Naive thymus-derived CD8-positive, alpha-beta T cell (primary cell): ENCODE data around the gene DGCR8. TPM values are rescaled to one million over a fixed set of nuclear protein-coding genes. Genes with fewer than 3 reads are reported as not detected.

ENCODE experiments used
- microRNA-seq: library from miRNA; unstranded; fragments of <30 nt; microRNA quantifications from one replicate; pipeline ENCODE4 v1.2.0, GENCODE V29; 2022; ENCODE audit warnings: borderline microRNAs expressed
- polyA plus RNA-seq, 3 donors: library from polyadenylated mRNA; unstranded; fragments of 300-500 nt; fragmentation: Illumina TruSeq; gene quantifications; one replicate each; pipeline ENCODE4 v1.2.3, GENCODE V29; 2021
- total RNA-seq, 8 experiments: library from RNA in 2 of 8; stranded (reverse) in 2 of 8; gene quantifications; one replicate each; pipeline ENCODE4 v1.2.3 and lab custom pipeline; 2021 to 2026

The DGCR8 gene
- total and polyA plus RNA-seq, 5 experiments from 2014 or later = 4.0 to 53.3 (median 6.0) TPM

Small RNA genes lying within 50 kb of the gene (microRNA-seq; reads per million reads assigned to microRNA genes)
- gene MIR185 = 40.0 reads per million, percentile 51 among the genes with 10 or more reads in this experiment
- not detected for gene MIR6816

Other genes with a start within 250 kb of the DGCR8 start
- gene GNB1L, start 225.4 kb upstream of the DGCR8 start, total RNA-seq = 10 to 100 TPM; 11.0 to 12.5 TPM
- gene GNB1L, start 225.4 kb upstream of the DGCR8 start, polyA plus RNA-seq = 10 to 100 TPM; 12.2 to 18.7 (median 17.3) TPM
- 10 to 100 TPM; 30.9 to 33.0 TPM for gene RTL10, start 225.4 kb upstream of the DGCR8 start, total RNA-seq
- 10 to 100 TPM in 2 of 3 donors, 1 to 10 TPM in 1; 7.0 to 14.3 (median 13.4) TPM for gene RTL10, start 225.4 kb upstream of the DGCR8 start, polyA plus RNA-seq
- 10 to 100 TPM; 40.7 to 43.0 TPM for gene COMT, start 138.5 kb upstream of the DGCR8 start, total RNA-seq
- 10 to 100 TPM; 92.1 to 97.2 (median 92.6) TPM for gene COMT, start 138.5 kb upstream of the DGCR8 start, polyA plus RNA-seq
- gene TXNRD2, start 138.4 kb upstream of the DGCR8 start, total RNA-seq = 10 to 100 TPM; 33.4 to 33.8 TPM
- 10 to 100 TPM in 2 of 3 donors, 1 to 10 TPM in 1; 6.5 to 14.9 (median 10.6) TPM for gene TXNRD2, start 138.4 kb upstream of the DGCR8 start, polyA plus RNA-seq
- gene ARVCF, start 63.4 kb upstream of the DGCR8 start, total RNA-seq = 1 to 10 TPM; 4.6 to 5.1 TPM
- 1 to 10 TPM in 2 of 3 donors, under 1 TPM in 1; 0.53 to 1.5 (median 1.1) TPM for gene ARVCF, start 63.4 kb upstream of the DGCR8 start, polyA plus RNA-seq
- gene TANGO2, start 59.1 kb upstream of the DGCR8 start, total RNA-seq = 10 to 100 TPM; 37.5 to 38.0 TPM
- 10 to 100 TPM; 22.6 to 36.2 (median 26.4) TPM for gene TANGO2, start 59.1 kb upstream of the DGCR8 start, polyA plus RNA-seq
- 10 to 100 TPM; 64.0 to 67.0 TPM for gene RANBP1, start 35.9 kb downstream of the DGCR8 start, total RNA-seq
- 100 to 1,000 TPM in 1 of 3 donors, 10 to 100 TPM in 2; 72.5 to 106 (median 92.7) TPM for gene RANBP1, start 35.9 kb downstream of the DGCR8 start, polyA plus RNA-seq
- gene TRMT2A, start 37.0 kb downstream of the DGCR8 start, total RNA-seq = 100 to 1,000 TPM; 120 to 123 TPM
- gene TRMT2A, start 37.0 kb downstream of the DGCR8 start, polyA plus RNA-seq = 10 to 100 TPM; 24.8 to 36.8 (median 32.5) TPM
- 10 to 100 TPM; 93.5 to 99.2 TPM for gene ZDHHC8, start 51.6 kb downstream of the DGCR8 start, total RNA-seq
- 1 to 10 TPM; 1.4 to 4.6 (median 2.6) TPM for gene ZDHHC8, start 51.6 kb downstream of the DGCR8 start, polyA plus RNA-seq
- gene CCDC188, start 70.8 kb downstream of the DGCR8 start, total RNA-seq = not detected
- not detected for gene CCDC188, start 70.8 kb downstream of the DGCR8 start, polyA plus RNA-seq
- gene RTN4R, start 188.1 kb downstream of the DGCR8 start, total RNA-seq = 1 to 10 TPM; 5.0 to 5.1 TPM
- 1 to 10 TPM; 4.3 to 5.6 (median 4.7) TPM for gene RTN4R, start 188.1 kb downstream of the DGCR8 start, polyA plus RNA-seq
- gene DGCR6L, start 239.8 kb downstream of the DGCR8 start, total RNA-seq = 10 to 100 TPM; 36.1 to 38.9 TPM
- gene DGCR6L, start 239.8 kb downstream of the DGCR8 start, polyA plus RNA-seq = 100 to 1,000 TPM; 104 to 144 (median 124) TPM